ENCODE data around the gene MMP21.

The MMP21 gene

DNA sequence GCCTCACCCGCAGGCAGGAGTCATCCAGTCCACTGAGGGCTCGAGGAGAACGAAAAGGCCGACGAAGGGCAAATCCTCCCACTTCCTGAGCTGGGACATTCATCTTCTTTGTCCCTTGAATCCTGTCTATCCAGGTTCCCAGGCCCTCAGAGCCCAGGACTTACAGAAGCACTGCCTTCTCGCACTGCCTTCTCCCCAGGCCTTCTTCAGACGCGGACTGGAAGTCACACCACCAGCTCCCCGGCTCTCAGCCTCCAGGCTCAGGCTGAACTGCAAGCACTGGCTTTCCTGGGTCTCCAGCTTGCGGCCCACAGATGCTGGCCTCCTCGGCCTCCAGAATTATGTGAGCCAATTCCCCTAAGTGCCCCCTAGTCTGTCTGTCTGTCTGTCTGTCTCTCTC lies 6.4 kb upstream of the MMP21 start:
- H3K27ac ChIP-seq: no peak overlapping the region
- TF ChIP-seq, protein P1, sequence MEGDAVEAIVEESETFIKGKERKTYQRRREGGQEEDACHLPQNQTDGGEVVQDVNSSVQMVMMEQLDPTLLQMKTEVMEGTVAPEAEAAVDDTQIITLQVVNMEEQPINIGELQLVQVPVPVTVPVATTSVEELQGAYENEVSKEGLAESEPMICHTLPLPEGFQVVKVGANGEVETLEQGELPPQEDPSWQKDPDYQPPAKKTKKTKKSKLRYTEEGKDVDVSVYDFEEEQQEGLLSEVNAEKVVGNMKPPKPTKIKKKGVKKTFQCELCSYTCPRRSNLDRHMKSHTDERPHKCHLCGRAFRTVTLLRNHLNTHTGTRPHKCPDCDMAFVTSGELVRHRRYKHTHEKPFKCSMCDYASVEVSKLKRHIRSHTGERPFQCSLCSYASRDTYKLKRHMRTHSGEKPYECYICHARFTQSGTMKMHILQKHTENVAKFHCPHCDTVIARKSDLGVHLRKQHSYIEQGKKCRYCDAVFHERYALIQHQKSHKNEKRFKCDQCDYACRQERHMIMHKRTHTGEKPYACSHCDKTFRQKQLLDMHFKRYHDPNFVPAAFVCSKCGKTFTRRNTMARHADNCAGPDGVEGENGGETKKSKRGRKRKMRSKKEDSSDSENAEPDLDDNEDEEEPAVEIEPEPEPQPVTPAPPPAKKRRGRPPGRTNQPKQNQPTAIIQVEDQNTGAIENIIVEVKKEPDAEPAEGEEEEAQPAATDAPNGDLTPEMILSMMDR (conservative IDR thresholded peaks at IDR 0.05): no peak

DNA sequence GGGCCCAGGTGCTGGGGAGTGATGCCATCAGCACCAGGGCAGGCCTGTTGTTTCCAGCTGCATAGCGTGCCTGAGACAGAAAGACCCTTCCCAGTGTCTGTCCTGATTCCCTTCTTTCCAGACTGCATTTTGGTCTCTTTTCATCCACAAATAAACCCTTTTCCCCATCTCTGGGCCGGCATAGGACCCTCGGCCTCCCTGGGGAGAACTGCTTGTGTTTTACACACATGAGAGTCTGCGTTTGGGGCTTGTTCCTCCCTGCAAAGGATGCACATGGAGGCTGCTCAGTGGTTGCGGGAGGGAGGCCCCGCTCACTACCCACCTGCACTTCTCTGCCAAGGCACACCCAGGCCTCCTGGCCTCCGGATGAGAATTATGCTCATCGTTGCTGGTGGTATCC lies 5.8 kb upstream of the MMP21 start:
- H3K27ac ChIP-seq: no peak overlapping the region
- TF ChIP-seq, protein P1 (conservative IDR thresholded peaks at IDR 0.05): no peak

DNA sequence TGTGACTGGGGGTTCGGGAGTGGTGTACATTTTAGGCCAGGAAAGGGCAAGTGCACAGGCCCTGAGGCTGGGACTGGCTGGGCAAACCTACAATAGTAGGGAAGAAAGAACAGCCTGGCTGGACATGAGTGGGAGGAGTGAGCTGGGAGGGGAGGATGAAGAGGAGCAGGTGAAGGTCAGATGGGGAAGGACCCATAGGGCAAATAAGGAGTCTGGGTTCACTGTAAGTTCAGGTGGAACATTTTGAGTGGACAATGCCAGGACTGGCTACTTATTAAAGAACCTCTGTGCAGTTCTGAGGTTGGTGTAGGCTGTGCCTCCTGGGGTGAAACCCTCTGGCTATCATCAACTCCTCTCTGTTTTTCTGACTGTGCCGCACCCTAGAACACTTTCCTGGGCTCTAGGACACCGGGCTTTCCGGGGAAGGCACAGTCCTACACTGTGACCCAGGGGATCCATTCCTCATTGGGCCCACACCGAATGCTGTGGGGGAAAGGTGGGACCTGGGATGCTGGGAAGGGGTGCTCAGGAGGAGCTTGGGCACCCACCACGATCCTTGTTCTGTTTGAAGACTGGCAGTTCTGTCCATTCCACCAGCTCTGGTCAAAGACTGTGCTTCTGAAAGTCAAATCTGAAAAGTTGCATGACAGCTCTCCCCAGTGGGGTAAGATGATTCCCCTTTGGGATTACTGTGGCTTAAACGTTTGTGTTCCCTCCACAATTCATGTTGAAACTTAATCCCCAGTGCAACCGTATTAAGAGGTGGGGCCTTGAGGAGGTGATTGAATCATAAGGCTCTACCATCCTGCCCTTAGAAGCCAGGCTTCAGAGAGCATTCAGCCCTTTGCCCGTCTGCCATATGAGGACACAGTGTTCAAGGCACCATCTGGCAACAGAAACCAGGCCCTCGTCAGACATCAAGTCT lies 4.0 kb upstream of the MMP21 start:
- no peak overlapping the region for H3K27ac ChIP-seq
- TF ChIP-seq, protein P1 (conservative IDR thresholded peaks at IDR 0.05): no peak

DNA sequence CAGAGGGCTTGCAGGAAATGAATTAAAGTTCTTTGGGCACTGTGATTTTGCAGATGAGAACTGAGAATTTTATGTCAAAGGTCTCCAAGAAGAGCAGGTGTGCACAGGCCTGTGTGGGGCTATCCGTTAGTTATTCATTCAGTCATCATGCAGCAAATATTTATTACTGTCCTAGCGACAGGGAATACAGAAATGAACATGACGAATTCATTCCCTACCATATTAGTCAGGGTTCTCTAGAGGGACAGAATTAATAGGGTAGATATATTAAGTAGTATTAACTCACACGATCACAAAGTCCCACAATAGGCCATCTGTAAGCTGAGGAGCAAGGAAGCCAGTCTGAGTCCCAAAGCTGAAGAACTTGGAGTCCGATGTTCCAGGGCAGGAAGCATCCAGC lies 2.9 kb upstream of the MMP21 start:
- TF ChIP-seq, protein P1 (conservative IDR thresholded peaks at IDR 0.05): no peak
- no peak overlapping the region for H3K27ac ChIP-seq

DNA sequence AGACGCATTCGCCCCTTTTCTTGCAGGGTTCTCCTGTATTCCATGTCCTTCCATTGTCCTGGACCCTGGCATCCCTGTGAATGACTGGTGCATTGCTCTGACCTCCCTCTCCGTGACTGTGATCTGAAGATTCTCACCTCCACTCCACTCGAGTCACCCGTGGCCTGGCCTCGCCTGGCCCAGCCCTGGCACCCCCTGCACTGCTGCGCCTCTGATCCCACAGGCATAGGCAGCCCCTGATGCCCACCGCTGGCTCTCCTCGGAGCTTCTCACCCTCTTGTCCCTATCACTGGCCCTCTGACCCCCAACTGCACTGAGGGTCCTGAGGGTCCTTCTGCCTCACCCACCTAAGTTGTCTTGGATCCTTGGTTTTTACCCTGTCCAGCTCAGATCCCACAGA lies 2.2 kb upstream of the MMP21 start:
- TF ChIP-seq, protein P1 (conservative IDR thresholded peaks at IDR 0.05): no peak
- H3K27ac ChIP-seq: no peak overlapping the region

DNA sequence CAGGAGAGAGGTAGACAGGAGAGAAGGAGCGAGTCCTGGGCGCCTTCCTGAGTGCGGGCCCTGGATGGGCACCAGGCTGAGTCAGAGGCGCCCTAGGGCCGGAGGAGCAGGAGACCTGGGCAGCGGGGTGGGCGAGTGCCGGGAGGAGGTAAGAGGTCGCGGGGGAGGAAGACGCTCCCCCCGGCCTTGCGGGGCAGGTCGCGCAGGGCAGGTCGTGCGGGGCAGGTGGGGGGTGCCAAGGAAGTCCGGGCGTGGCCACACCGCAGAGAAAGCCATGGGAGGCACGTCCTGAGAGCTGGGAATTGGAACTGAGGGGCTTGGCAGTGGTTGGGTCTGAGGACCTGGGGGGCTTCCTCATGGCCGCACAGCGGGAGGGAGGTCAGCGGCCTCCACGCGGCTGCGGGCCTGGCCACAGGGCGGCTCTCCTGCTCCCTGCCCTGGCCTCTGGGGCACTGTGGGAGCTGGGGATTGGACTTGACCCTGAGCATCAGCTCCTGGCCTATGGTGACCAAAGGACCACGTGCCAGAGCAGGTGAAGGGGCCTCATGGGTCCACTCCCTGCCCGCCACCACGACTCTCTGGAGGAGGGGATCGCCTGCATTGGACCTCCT lies 935 bp downstream of the MMP21 start:
- TF ChIP-seq, protein P1 (conservative IDR thresholded peaks at IDR 0.05): no peak
- H3K27ac ChIP-seq: no peak overlapping the region

DNA sequence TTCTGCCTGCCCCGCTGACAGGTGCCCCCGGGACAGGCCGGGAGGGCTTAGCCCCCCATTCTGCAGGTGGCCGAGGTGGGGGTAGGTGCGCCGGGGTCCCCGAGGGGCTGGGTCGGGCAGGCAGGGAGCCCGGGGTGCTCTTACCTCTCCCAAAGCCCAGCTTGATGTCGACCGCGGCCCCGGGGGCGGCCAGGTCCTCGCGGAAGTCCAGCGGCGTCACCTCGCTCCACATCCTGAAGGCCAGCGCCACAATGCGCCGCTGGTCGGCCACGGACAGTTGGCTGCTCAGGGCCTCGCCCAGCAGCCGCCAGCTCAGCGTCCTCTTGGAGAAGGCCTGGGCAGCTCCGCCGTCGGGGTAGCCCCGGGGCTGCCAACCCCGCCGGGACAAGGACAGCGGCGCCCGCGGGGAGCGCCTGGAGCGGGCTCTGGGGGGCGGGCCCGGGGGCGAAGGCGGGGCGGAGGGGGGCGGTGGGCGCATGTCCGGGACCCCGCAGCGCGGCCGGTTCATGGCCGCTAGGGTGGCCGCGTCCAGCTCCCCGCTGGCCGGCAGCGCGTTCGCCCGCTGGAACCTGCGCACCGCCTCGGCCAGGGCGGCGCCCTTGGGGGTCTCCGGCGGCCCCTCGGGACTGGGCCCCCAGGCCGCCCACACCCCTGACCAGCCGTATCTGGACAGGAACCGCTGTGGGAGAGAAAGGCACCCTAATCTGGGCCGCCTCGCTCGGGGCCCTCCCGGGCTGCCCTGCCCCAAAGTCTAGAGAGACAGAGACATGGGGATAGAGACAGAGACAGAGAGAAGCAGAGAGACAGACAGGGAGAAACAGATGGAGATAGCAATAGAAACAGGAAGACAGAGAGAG lies 1.7 kb downstream of the MMP21 start:
- TF ChIP-seq, protein P1 (conservative IDR thresholded peaks at IDR 0.05): no peak
- H3K27ac ChIP-seq: no peak overlapping the region

Measured in VCaP (cell line).